ENCODE measurements around the gene AUTS2. TPM values are rescaled to one million over a fixed set of nuclear protein-coding genes. Genes with fewer than 3 reads are reported as not detected.

AUTS2 gene
- total RNA-seq, 1 experiment from 2014 or later: 2.5 TPM

GRCh38 chr7:69749994-69750393, 151.7 kb downstream of the AUTS2 start:
- no TSS peak for BruUV-seq (replicated peaks)
- ChIA-PET CTCF (no interaction called here), POLR2A (no interaction called here)
- intact Hi-C loops (cut with micrococcal nuclease; ENCODE audit: unreplicated experiment): no loop called here
- H3K4me1 ChIP-seq (ENCODE audit: control insufficient read depth, insufficient read depth, low read length): no peaks in the 10 kb centered on the region
- H3K27ac ChIP-seq (ENCODE audit: low read length): no peak overlapping the region
- in situ Hi-C loops (cut with HindIII; ENCODE audit: low pct_unique_long_range_greater_than_20kb, low sequenced_read_pairs): no loop called here
- TF ChIP-seq POLR2AphosphoS5 (IDR thresholded peaks at IDR 0.05; ENCODE audit: low read depth, low read length): no peak
- TF ChIP-seq REST (IDR thresholded peaks at IDR 0.05; ENCODE audit: insufficient read depth in 1 of 2, low read depth in 2 of 2, low read length in 1 of 2): no peak
- TF ChIP-seq, protein P1, sequence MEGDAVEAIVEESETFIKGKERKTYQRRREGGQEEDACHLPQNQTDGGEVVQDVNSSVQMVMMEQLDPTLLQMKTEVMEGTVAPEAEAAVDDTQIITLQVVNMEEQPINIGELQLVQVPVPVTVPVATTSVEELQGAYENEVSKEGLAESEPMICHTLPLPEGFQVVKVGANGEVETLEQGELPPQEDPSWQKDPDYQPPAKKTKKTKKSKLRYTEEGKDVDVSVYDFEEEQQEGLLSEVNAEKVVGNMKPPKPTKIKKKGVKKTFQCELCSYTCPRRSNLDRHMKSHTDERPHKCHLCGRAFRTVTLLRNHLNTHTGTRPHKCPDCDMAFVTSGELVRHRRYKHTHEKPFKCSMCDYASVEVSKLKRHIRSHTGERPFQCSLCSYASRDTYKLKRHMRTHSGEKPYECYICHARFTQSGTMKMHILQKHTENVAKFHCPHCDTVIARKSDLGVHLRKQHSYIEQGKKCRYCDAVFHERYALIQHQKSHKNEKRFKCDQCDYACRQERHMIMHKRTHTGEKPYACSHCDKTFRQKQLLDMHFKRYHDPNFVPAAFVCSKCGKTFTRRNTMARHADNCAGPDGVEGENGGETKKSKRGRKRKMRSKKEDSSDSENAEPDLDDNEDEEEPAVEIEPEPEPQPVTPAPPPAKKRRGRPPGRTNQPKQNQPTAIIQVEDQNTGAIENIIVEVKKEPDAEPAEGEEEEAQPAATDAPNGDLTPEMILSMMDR (IDR thresholded peaks at IDR 0.05): no peak
- no peak for TF ChIP-seq TCF7L2 (IDR thresholded peaks at IDR 0.05; ENCODE audit: low read depth, low read length)
- TF ChIP-seq SIN3A (IDR thresholded peaks at IDR 0.05; ENCODE audit: borderline replicate concordance, insufficient read depth, low read depth, low read length): no peak
- ATAC-seq (no peak), DNase-seq (ENCODE audit: low read depth, low spot score) (no peak)
- H3K27me3 ChIP-seq (ENCODE audit: control insufficient read depth, insufficient read depth, low read length): no peaks in the 10 kb centered on the region
- no peak overlapping the region for H3K4me3 ChIP-seq (ENCODE audit: low read depth in 2 of 2, low read length in 2 of 2)
- no peaks in the 10 kb centered on the region for H3K9me3 ChIP-seq (ENCODE audit: control insufficient read depth, insufficient read depth, low read depth, low read length)
- no peaks in the 10 kb centered on the region for H3K36me3 ChIP-seq (ENCODE audit: control insufficient read depth, insufficient read depth, low read length)

- no peak overlapping the region for H3K4me3 ChIP-seq (ENCODE audit: low read depth in 2 of 2, low read length in 2 of 2)
- ChIA-PET CTCF (no interaction called here), POLR2A (no interaction called here)
- no peaks in the 10 kb centered on the region for H3K9me3 ChIP-seq (ENCODE audit: control insufficient read depth, insufficient read depth, low read depth, low read length)
- H3K27ac ChIP-seq (ENCODE audit: low read length): no peak overlapping the region
- intact Hi-C loops (cut with micrococcal nuclease; ENCODE audit: unreplicated experiment) (no loop called here), in situ Hi-C loops (cut with HindIII; ENCODE audit: low pct_unique_long_range_greater_than_20kb, low sequenced_read_pairs) (no loop called here)
- no peaks in the 10 kb centered on the region for H3K27me3 ChIP-seq (ENCODE audit: control insufficient read depth, insufficient read depth, low read length)
- BruUV-seq (replicated peaks): no TSS peak
- TF ChIP-seq, protein P1 (IDR thresholded peaks at IDR 0.05): no peak
- no peak for TF ChIP-seq TCF7L2 (IDR thresholded peaks at IDR 0.05; ENCODE audit: low read depth, low read length)
- TF ChIP-seq SIN3A (IDR thresholded peaks at IDR 0.05; ENCODE audit: borderline replicate concordance, insufficient read depth, low read depth, low read length): no peak
- TF ChIP-seq REST (IDR thresholded peaks at IDR 0.05; ENCODE audit: insufficient read depth in 1 of 2, low read depth in 2 of 2, low read length in 1 of 2): no peak
- no peak for TF ChIP-seq POLR2AphosphoS5 (IDR thresholded peaks at IDR 0.05; ENCODE audit: low read depth, low read length)
- DNase-seq (ENCODE audit: low read depth, low spot score) (no peak), ATAC-seq (no peak)
- no peaks in the 10 kb centered on the region for H3K36me3 ChIP-seq (ENCODE audit: control insufficient read depth, insufficient read depth, low read length)
- H3K4me1 ChIP-seq (ENCODE audit: control insufficient read depth, insufficient read depth, low read length): no peaks in the 10 kb centered on the region
These were observed 152.8 kb downstream of the AUTS2 start for GRCh38 chr7:69751026-69751425.

All from Panc1 (cell line).